ENCODE data around the gene PDLIM4.

PDLIM4 gene

GRCh38 chr5:132227485-132228240, 29.8 kb upstream of the PDLIM4 start, which contains the start of gene P4HA2:
P4HA2 (minus strand) TSS chr5:132227853; CDS start chr5:132218626, 9,227 bp downstream.
- no peak for DNase-seq

GRCh38 chr5:132228241-132229035, 29.1 kb upstream of the PDLIM4 start:
- DNase-seq, result no peak

- no peak for DNase-seq
These were observed 28.3 kb upstream of the PDLIM4 start for GRCh38 chr5:132229236-132229635.

GRCh38 chr5:132230871-132231270, 26.6 kb upstream of the PDLIM4 start:
- no peak for DNase-seq

GRCh38 chr5:132232465-132232864, 25.0 kb upstream of the PDLIM4 start:
- DNase-seq, result no peak

GRCh38 chr5:132233081-132233480, 24.4 kb upstream of the PDLIM4 start:
- DNase-seq, result no peak

GRCh38 chr5:132233811-132234683, 23.4 kb upstream of the PDLIM4 start:
- DNase-seq, result no peak

GRCh38 chr5:132234684-132235062, 22.8 kb upstream of the PDLIM4 start:
- no peak for DNase-seq

- DNase-seq, result no peak
These were observed 22.2 kb upstream of the PDLIM4 start for GRCh38 chr5:132235340-132235739.

- DNase-seq, result no peak
These were observed 20.4 kb upstream of the PDLIM4 start for GRCh38 chr5:132237141-132237540.

GRCh38 chr5:132237670-132238069, 19.8 kb upstream of the PDLIM4 start:
- DNase-seq, result no peak

GRCh38 chr5:132238169-132238744, 19.2 kb upstream of the PDLIM4 start:
- DNase-seq, result peak; percentile 70 to 78

GRCh38 chr5:132238901-132239500, 18.5 kb upstream of the PDLIM4 start:
- DNase-seq, result no peak

- no peak for DNase-seq
These were observed 17.7 kb upstream of the PDLIM4 start for GRCh38 chr5:132239776-132240175.

GRCh38 chr5:132243366-132243977, 14.0 kb upstream of the PDLIM4 start:
- no peak for DNase-seq

- DNase-seq, result no peak
These were observed 11.9 kb upstream of the PDLIM4 start for GRCh38 chr5:132245593-132245992.

GRCh38 chr5:132246806-132247205, 10.7 kb upstream of the PDLIM4 start:
- no peak for DNase-seq

- DNase-seq, result no peak
These were observed 6.9 kb upstream of the PDLIM4 start for GRCh38 chr5:132250547-132250946.

GRCh38 chr5:132251220-132251725, 6.2 kb upstream of the PDLIM4 start:
- DNase-seq, result no peak

- DNase-seq, result no peak
These were observed 4.5 kb upstream of the PDLIM4 start for GRCh38 chr5:132253008-132253441.
